Measurements from ENCODE around the gene SLC6A3.

DNA sequence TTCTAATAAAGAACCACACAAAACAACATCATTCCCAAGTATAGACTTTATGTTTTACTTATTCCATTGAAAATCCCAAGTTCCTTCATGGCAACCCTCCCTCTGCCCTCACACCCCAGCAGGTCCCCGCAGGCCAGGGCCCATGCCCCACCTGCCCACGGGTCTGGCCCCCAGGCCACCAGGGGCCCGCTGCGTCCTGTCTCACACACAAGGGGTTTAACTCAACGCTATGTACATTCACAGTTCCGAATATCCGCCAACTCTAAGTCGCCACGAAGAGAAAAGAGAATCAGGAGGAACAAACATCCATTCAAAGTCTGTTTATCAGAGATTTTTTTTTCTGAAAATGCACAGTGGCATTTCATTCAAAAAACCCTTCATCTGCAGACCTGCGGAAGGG, 16.2 kb upstream of the SLC6A3 start:
- no peak for TF ChIP-seq POLR2A (IDR thresholded peaks at IDR 0.05)
- TF ChIP-seq EP300 (IDR thresholded peaks at IDR 0.05) = no peak
- TF ChIP-seq, protein P1, sequence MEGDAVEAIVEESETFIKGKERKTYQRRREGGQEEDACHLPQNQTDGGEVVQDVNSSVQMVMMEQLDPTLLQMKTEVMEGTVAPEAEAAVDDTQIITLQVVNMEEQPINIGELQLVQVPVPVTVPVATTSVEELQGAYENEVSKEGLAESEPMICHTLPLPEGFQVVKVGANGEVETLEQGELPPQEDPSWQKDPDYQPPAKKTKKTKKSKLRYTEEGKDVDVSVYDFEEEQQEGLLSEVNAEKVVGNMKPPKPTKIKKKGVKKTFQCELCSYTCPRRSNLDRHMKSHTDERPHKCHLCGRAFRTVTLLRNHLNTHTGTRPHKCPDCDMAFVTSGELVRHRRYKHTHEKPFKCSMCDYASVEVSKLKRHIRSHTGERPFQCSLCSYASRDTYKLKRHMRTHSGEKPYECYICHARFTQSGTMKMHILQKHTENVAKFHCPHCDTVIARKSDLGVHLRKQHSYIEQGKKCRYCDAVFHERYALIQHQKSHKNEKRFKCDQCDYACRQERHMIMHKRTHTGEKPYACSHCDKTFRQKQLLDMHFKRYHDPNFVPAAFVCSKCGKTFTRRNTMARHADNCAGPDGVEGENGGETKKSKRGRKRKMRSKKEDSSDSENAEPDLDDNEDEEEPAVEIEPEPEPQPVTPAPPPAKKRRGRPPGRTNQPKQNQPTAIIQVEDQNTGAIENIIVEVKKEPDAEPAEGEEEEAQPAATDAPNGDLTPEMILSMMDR (IDR thresholded peaks at IDR 0.05) = no peak

Measured in ovary (tissue), 3 donors.